Pons (tissue), 1 donor: Measurements from ENCODE around the gene DDX17.

Experiments
- DNase-seq: peaks from one replicate; pipeline ENCODE4 v3.0.0-alpha.2; 2016; ENCODE audit warnings: low spot score

Gene DDX17

GRCh38 chr22:38506118-38506962 is at the start of gene DDX17:
DDX17 (minus strand) TSS chr22:38506311.
- peak; percentile 98 for DNase-seq

GRCh38 chr22:38554281-38554680 is 48.2 kb upstream of the DDX17 start:
- no peak for DNase-seq

DNA sequence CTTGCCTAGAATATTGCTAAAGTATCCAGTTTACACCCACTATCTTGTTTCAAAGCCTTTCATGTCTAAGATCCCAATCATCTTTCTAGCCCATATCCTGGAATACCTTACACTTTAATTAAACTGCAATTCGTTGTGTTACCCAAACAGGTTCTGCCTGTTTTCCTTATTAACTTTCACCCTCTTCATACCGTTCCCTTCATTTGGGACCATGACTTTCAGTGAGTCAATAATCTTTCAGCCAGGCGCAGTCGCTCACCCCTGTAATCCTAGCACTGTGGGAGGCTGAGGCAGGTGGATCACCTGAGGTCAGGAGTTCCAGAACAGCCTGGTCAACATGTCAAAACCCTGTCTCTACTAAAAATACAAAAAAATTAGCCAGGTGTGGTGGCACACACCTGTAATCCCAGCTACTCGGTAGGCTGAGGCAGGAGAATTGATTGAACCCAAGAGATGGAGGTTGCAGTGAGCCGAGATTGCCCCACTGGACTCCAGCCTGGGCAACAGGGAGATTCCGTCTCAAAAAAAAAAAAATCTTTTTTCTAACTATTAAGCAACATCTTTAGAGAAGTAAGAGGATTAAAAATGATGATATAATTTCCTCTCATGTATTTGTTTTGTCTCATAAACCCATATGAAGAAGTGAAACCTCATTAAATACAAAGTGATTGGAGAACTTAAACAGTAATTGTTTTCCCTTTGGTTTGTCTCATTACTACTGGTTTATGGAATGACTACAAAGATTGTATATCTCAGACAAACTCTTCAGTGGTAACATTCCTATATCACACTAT is 43.2 kb upstream of the DDX17 start:
- no peak for DNase-seq

GRCh38 chr22:38540701-38541100 is 34.6 kb upstream of the DDX17 start:
- no peak for DNase-seq

- no peak for DNase-seq
Observed at GRCh38 chr22:38531251-38531938, 25.3 kb upstream of the DDX17 start.

- DNase-seq = no peak
Observed at GRCh38 chr22:38524429-38524828, 18.3 kb upstream of the DDX17 start.

- DNase-seq = no peak
Observed at GRCh38 chr22:38523479-38523878, 17.4 kb upstream of the DDX17 start.

DNA sequence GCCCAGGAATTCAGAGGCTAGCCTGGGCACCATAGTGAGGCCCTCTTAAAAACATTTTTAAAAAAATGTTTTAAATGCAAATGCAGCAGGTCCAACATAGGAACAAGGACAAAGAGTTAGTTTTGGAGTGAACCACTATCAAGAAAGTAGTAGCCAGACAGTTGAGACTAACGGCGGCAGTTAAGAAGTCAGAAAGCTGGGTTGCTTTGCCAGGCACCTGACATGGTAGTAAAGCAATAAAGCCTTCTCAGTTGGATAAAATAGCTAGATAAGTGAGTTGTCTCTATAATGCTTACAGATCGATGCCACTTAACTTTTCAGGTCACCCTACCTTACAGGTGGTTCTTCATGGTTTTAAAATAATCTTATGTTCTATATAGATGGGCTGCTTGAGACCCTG is 16.9 kb upstream of the DDX17 start:
- DNase-seq = no peak

DNA sequence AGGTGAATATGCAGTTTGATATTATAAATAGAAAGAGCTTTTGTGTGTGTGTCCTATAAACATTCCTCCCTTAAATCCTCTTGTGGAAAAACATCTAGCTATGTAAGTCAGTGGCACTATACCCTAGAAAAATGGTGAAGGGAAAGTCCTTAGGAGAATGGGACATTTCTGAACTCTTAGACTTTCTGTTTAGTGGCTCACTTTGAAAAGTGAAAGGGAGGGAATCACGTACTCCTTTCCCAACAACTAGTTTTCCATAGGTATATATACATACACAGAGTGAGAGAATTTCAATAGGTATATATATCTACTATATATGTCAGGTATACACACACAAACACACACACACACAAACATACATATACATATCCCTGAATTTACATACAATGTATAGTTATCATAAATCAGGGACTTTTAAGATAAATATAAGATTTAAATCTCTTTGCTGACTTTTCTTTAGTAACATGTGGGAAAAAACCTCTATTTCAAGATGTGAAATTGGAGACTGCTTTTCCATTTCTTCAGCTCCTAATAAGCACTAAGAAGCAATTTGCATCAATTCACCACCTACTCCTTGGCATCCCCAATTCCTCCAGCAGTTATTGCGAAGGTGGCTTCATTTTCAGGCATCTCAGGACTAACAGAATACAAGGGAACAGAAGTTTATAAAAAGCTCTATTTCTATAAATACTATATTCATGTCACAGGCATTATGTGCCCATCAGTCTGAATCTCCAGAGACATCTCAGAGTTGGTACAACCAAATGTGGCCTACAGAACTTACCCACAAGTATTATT is 13.5 kb upstream of the DDX17 start:
- no peak for DNase-seq

DNA sequence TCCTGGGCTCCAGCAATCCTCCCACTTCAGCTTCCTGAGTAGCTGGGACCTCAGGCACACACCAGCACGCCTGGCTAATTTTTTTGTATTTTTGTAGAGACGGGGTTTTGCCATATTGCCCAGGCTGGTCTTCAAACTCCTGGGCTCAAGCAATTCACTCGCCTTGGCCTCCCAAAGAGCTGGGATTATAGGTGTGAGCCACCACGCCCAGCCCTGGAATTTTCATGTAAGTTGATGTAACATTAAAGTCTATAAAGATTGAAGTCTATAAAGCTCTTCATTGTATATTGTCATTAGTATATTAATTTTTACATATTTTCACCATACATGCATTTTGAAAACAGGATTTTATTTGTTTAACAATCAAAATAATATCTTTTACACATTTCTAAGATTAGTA is 12.5 kb upstream of the DDX17 start:
- DNase-seq = no peak

DNA sequence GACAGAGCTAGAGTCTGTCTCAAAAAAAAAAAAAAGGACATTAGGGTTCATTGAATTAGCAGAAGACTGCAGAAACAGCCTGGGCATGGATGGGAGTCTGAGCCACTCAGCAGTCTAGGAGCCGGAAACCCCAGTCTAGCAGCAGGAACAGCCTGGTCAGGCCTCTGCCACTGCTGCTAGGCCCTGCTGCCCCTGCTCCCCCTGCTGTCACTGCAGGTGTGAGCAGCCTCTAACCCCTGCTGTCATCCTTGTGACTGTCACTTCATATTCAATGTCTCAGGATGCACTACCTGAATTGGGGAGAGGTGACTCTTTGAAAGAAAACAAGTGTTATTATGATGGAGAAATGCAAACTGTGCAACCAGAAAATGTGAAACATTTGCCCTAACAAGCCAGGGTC is 7.0 kb upstream of the DDX17 start:
- DNase-seq = no peak

GRCh38 chr22:38510416-38510970 is 4.4 kb upstream of the DDX17 start:
- no peak for DNase-seq

GRCh38 chr22:38505541-38506117 is 482 bp downstream of the DDX17 start:
- DNase-seq = peak; percentile 67

DNA sequence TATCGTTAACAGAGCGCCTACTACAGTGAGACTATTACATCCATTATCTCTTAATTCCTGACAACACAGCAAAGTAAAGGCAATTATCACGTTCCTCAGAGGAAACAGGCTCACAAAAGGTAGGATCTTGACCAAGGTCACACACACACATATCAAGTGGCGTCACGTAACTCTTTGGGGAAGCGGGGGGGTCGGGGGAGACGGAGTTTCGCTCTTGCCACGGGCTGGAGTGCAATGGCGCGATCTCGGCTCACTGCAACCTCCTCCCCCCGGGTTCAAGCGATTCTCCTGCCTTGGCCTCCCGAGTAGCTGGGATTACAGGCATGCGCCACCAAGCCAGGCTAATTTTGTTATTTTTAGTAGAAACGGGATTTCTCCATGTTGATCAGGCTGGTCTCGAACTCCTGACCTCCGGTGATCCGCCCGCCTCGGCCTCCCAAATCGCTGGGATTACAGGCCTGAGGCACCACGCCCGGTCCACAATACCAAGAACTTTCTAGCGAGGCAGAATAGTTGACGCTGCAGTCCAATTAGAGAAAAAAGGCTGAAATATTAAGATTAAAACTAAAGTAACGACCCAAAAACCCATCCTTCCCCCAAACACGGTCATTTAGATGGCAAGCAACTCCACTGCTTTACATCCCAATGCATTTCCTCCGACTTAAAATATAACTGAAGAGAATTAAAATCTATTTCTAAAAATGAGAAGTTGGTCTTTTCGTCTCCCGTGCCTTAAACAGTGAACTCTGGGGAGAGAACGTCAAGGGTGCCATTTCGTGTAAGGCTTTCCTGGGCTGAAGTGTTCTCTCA is 1.2 kb downstream of the DDX17 start:
- no peak for DNase-seq

DNA sequence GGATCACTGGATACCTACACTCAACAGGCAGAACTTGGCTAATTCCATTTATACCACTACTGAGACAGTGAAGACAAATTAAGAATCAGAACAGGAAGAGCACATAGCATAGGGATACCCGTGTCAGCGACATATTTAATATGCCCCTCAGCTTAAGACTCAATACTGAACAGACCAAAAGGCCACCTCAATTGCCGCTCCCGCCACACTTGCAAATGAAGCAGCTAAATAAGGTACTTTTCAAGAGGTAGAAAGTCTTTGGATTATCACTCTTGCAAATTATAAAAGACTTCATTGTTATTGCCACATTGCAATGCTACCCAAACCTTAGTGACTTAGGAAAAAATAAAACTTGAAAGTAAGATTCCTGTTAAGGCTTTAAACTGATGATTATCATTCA is 3.1 kb downstream of the DDX17 start:
- DNase-seq = no peak

GRCh38 chr22:38501797-38502672 is 4.1 kb downstream of the DDX17 start:
- DNase-seq = no peak

- no peak for DNase-seq
Observed at GRCh38 chr22:38497869-38498268, 8.2 kb downstream of the DDX17 start.

GRCh38 chr22:38494939-38495338 is 11.2 kb downstream of the DDX17 start:
- no peak for DNase-seq

DNA sequence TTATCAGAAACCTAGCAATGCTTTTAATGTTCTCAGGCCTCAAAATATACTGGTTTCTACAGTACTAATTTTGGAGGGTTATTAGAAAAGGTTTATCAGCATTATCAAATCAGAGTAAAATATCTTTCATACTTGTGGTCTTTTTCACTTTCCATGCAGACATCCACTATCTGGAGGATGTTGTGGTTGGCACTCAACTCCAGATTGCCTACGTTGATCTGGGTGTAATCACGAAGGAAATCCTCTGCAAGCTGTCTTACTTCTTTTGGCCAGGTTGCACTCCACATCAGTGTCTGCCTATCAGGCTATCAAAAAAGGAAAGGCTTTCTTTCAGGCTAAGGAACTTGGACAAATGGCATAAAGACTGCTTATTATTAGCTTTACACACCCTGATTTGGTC is 11.6 kb downstream of the DDX17 start:
- DNase-seq = no peak
